Measurements from ENCODE around the gene MSH6. TPM values are rescaled to one million over a fixed set of nuclear protein-coding genes. Genes with fewer than 3 reads are reported as not detected.

Gene MSH6
- total and polyA plus RNA-seq, 2 of the 13 experiments (the other 11 are each of a cell fraction or from before 2014, with no cell fraction given): 20.8 to 113 TPM

- TF ChIP-seq CERS6 (CRISPR knock-in tag; IDR thresholded peaks at IDR 0.05) (peak; percentile 80; the same call in 1 of the 2 replicates), ZNF451 (CRISPR knock-in tag; IDR thresholded peaks at IDR 0.05) (peak; percentile 94), SNAI1 (CRISPR knock-in tag; IDR thresholded peaks at IDR 0.05; ENCODE audit: borderline replicate concordance) (peak; percentile 59; the same call in 1 of the 2 replicates), ZBED4 (CRISPR knock-in tag; IDR thresholded peaks at IDR 0.05; ENCODE audit: borderline replicate concordance) (peak; percentile 77; the same call in 1 of the 2 replicates), ARNT2 (CRISPR knock-in tag; IDR thresholded peaks at IDR 0.05; ENCODE audit: low read depth) (peak; percentile 99), ZNF350 (CRISPR knock-in tag; IDR thresholded peaks at IDR 0.05; ENCODE audit: borderline replicate concordance, low read depth) (peak; percentile 78), EEA1 (CRISPR knock-in tag; IDR thresholded peaks at IDR 0.05; ENCODE audit: borderline replicate concordance) (peak; percentile 91; the same call in 1 of the 2 replicates), ZNF343 (CRISPR knock-in tag; IDR thresholded peaks at IDR 0.05) (peak; percentile 92), IRX3 (CRISPR knock-in tag; IDR thresholded peaks at IDR 0.05; ENCODE audit: borderline replicate concordance, low read depth) (peak; percentile 87), ZNF781 (CRISPR knock-in tag; IDR thresholded peaks at IDR 0.05; ENCODE audit: borderline replicate concordance, not compliant biosample characterization) (peak; percentile 74), ZNF24 (IDR thresholded peaks at IDR 0.05) (no peak), ZNF383 (CRISPR knock-in tag; IDR thresholded peaks at IDR 0.05; ENCODE audit: borderline replicate concordance) (no peak), ZNF264 (CRISPR knock-in tag; IDR thresholded peaks at IDR 0.05) (peak; percentile 62), ZNF235 (CRISPR knock-in tag; IDR thresholded peaks at IDR 0.05; ENCODE audit: borderline replicate concordance) (peak; percentile 42; the same call in 1 of the 2 replicates), TIGD3 (CRISPR knock-in tag; IDR thresholded peaks at IDR 0.05; ENCODE audit: borderline replicate concordance) (peak; percentile 81), SNAPC2 (CRISPR knock-in tag; IDR thresholded peaks at IDR 0.05) (peak; percentile 88), ZNF512B (CRISPR knock-in tag; IDR thresholded peaks at IDR 0.05; ENCODE audit: borderline replicate concordance) (no peak)
These were observed at the start of gene MSH6 (continued) for GRCh38 chr2:47782671-47783485.
